WI38 (cell line): ENCODE results near the gene FRMD6.
A peak's percentile ranks its signal among the peaks of the same experiment; 100 is the strongest.

ENCODE experiments used
- H3K4me3 ChIP-seq: 2 replicates; pipeline ENCODE4 v1.5.1; 2011; ENCODE audit warnings: low read depth, mild to moderate bottlenecking, control low read depth, low read length
- CTCF ChIP-seq: IDR thresholded peaks from 2 replicates; pipeline ENCODE4 v1.5.1; 2012; ENCODE audit warnings: low read depth, mild to moderate bottlenecking, control low read depth, low read length

Gene FRMD6

GRCh38 chr14:51666070-51666469 lies 14.4 kb downstream of the FRMD6 start:
- H3K4me3 ChIP-seq = no peak overlapping the region
- no peak for TF ChIP-seq CTCF

GRCh38 chr14:51666826-51667225 lies 15.1 kb downstream of the FRMD6 start:
- no peak for TF ChIP-seq CTCF
- H3K4me3 ChIP-seq = no peak overlapping the region

- TF ChIP-seq CTCF = no peak
- H3K4me3 ChIP-seq = no peak overlapping the region
Measured at GRCh38 chr14:51668870-51669269, 17.2 kb downstream of the FRMD6 start.

- peak overlapping the region; percentile 2; the same call in 1 of the 2 replicates for H3K4me3 ChIP-seq
- no peak for TF ChIP-seq CTCF
Measured at GRCh38 chr14:51674294-51675002, 22.7 kb downstream of the FRMD6 start.

- no peak for TF ChIP-seq CTCF
- H3K4me3 ChIP-seq = no peak overlapping the region
Measured at GRCh38 chr14:51676549-51676948, 24.8 kb downstream of the FRMD6 start.

- no peak for TF ChIP-seq CTCF
- no peak overlapping the region for H3K4me3 ChIP-seq
Measured at GRCh38 chr14:51677266-51677665, 25.6 kb downstream of the FRMD6 start.

- H3K4me3 ChIP-seq = no peak overlapping the region
Measured at GRCh38 chr14:51677738-51678137, 26.0 kb downstream of the FRMD6 start.

More at GRCh38 chr14:51677738-51678137, 26.0 kb downstream of the FRMD6 start:
- no peak for TF ChIP-seq CTCF
